Karpas-422 (cell line): ENCODE data around the gene REXO1. TPM values are rescaled to one million over a fixed set of nuclear protein-coding genes. Genes with fewer than 3 reads are reported as not detected.
A peak's percentile ranks its signal among the peaks of the same experiment; 100 is the strongest.

Experiments
- DNase-seq: peaks from one replicate; pipeline ENCODE4 v3.0.0-alpha.2; 2015
- H2AFZ ChIP-seq: fragments of 200-600 bp; sonication (generic); 2 replicates; pipeline ENCODE4 v1.6.1; 2014; ENCODE audit warnings: antibody characterized with exemption, low read length, mixed read lengths
- H3K27ac ChIP-seq: fragments of 200-600 bp; sonication (generic); 2 replicates; pipeline ENCODE4 v1.5.1; 2014; ENCODE audit warnings: mild to moderate bottlenecking, low read length, moderate library complexity
- H3K27me3 ChIP-seq: fragments of 200-600 bp; sonication (generic); 2 replicates; pipeline ENCODE4 v1.6.1; 2014; ENCODE audit warnings: low read length, mixed read lengths
- H3K36me3 ChIP-seq: fragments of 200-600 bp; sonication (generic); 2 replicates; pipeline ENCODE4 v1.6.1; 2014; ENCODE audit warnings: low read length, mixed read lengths; ENCODE audit not compliant: insufficient read depth
- H3K4me1 ChIP-seq: fragments of 200-600 bp; sonication (generic); 2 replicates; pipeline ENCODE4 v1.6.1; 2014; ENCODE audit warnings: mild to moderate bottlenecking, low read length, mixed read lengths
- H3K4me2 ChIP-seq: fragments of 200-600 bp; sonication (generic); 2 replicates; pipeline ENCODE4 v1.6.1; 2014; ENCODE audit warnings: low read length, low read depth, mild to moderate bottlenecking; ENCODE audit not compliant: poor library complexity, severe bottlenecking
- H3K4me3 ChIP-seq: fragments of 200-600 bp; sonication (generic); 2 replicates; pipeline ENCODE4 v1.5.1; 2014; ENCODE audit warnings: mild to moderate bottlenecking, antibody characterized with exemption, low read length, mixed read lengths
- H3K79me2 ChIP-seq: fragments of 200-600 bp; sonication (generic); 2 replicates; pipeline ENCODE4 v1.6.1; 2014; ENCODE audit warnings: mild to moderate bottlenecking, low read length, mixed read lengths
- H3K9ac ChIP-seq: fragments of 200-600 bp; sonication (generic); 2 replicates; pipeline ENCODE4 v1.6.0; 2014; ENCODE audit warnings: low read length
- H3K9me2 ChIP-seq: fragments of 200-600 bp; sonication (generic), shearing (Covaris generic); replicated peaks from 2 replicates; pipeline ENCODE4 v1.6.0; 2014; ENCODE audit warnings: mild to moderate bottlenecking, low read length, moderate library complexity; ENCODE audit not compliant: insufficient read depth
- H3K9me3 ChIP-seq: fragments of 300-700, 200-600 bp; sonication (generic); 2 replicates; pipeline ENCODE4 v1.6.1; 2014; ENCODE audit warnings: low read length, mixed read lengths
- H4K20me1 ChIP-seq: fragments of 200-600 bp; sonication (generic); 2 replicates; pipeline ENCODE4 v1.6.1; 2014; ENCODE audit warnings: mild to moderate bottlenecking, antibody characterized with exemption, low read length, low read depth; ENCODE audit not compliant: insufficient read depth
- total RNA-seq: library from RNA; depleted of rRNA; stranded (reverse); fragments of >200 nt; shearing (Covaris generic); gene quantifications from 2 replicates; pipeline ENCODE4 v1.2.3, GENCODE V29; 2014; ENCODE audit warnings: low replicate concordance

Gene REXO1
- total RNA-seq, 1 experiment from 2014 or later, result 15.7 TPM

- Histone ChIP-seq H3K4me3 (no peak overlapping the region), H3K4me1 (peaks cover 50% of the 10 kb centered on the region), H3K79me2 (peaks cover 65% of the 10 kb centered on the region), H3K9ac (no peak overlapping the region), H3K9me3 (no peaks in the 10 kb centered on the region), H3K9me2 (no peaks in the 10 kb centered on the region), H3K27ac (no peak overlapping the region), H3K4me2 (no peak overlapping the region), H3K27me3 (no peaks in the 10 kb centered on the region), H4K20me1 (peaks cover 44% of the 10 kb centered on the region), H3K36me3 (no peaks in the 10 kb centered on the region; the same call in 1 of the 2 replicates), H2AFZ (no peak overlapping the region)
- DNase-seq, result no peak
Measured at GRCh38 chr19:1850809-1851653, 2.7 kb upstream of the REXO1 start.

- no peak overlapping the region for H2AFZ ChIP-seq
- peaks cover 65% of the 10 kb centered on the region for H3K79me2 ChIP-seq
- H3K4me1 ChIP-seq, result peaks cover 39% of the 10 kb centered on the region
- H3K4me3 ChIP-seq, result no peak overlapping the region
- DNase-seq, result no peak
- H3K9me2 ChIP-seq, result no peaks in the 10 kb centered on the region
- peaks cover 46% of the 10 kb centered on the region for H4K20me1 ChIP-seq
- H3K9ac ChIP-seq, result no peak overlapping the region
- H3K9me3 ChIP-seq, result no peaks in the 10 kb centered on the region
- H3K36me3 ChIP-seq, result peaks cover 3% of the 10 kb centered on the region; the same call in 1 of the 2 replicates
- H3K27me3 ChIP-seq, result no peaks in the 10 kb centered on the region
- H3K27ac ChIP-seq, result no peak overlapping the region
- H3K4me2 ChIP-seq, result no peak overlapping the region
Measured at GRCh38 chr19:1849886-1850398, 1.7 kb upstream of the REXO1 start.

- Histone ChIP-seq H3K27ac (no peak overlapping the region), H3K4me2 (peak overlapping the region; percentile 99), H4K20me1 (peaks cover 45% of the 10 kb centered on the region), H3K9ac (no peak overlapping the region), H3K79me2 (peaks cover 65% of the 10 kb centered on the region), H3K4me3 (peak overlapping the region; percentile 100; the same call in 1 of the 2 replicates), H3K36me3 (peaks cover 3% of the 10 kb centered on the region; the same call in 1 of the 2 replicates), H3K9me2 (no peaks in the 10 kb centered on the region), H3K9me3 (no peaks in the 10 kb centered on the region), H3K27me3 (no peaks in the 10 kb centered on the region), H3K4me1 (peaks cover 31% of the 10 kb centered on the region), H2AFZ (no peak overlapping the region)
- DNase-seq, result no peak
Measured at GRCh38 chr19:1849132-1849474, 820 bp upstream of the REXO1 start.

GRCh38 chr19:1847684-1848398 lies 442 bp downstream of the REXO1 start:
- H3K79me2 ChIP-seq, result peaks cover 68% of the 10 kb centered on the region

GRCh38 chr19:1847348-1847683 lies 967 bp downstream of the REXO1 start:
- Histone ChIP-seq H3K27me3 (no peaks in the 10 kb centered on the region), H3K9ac (peak overlapping the region; percentile 92), H4K20me1 (peaks cover 47% of the 10 kb centered on the region), H3K27ac (peak overlapping the region; percentile 93), H3K36me3 (peaks cover 3% of the 10 kb centered on the region; the same call in 1 of the 2 replicates), H3K4me3 (peak overlapping the region; percentile 100), H3K4me2 (peak overlapping the region; percentile 99), H3K9me3 (no peaks in the 10 kb centered on the region), H3K4me1 (peaks cover 15% of the 10 kb centered on the region), H3K9me2 (no peaks in the 10 kb centered on the region), H3K79me2 (peaks cover 68% of the 10 kb centered on the region), H2AFZ (no peak overlapping the region)
- no peak for DNase-seq

More at GRCh38 chr19:1847684-1848398, 442 bp downstream of the REXO1 start:
- peaks cover 44% of the 10 kb centered on the region for H4K20me1 ChIP-seq
- peaks cover 20% of the 10 kb centered on the region for H3K4me1 ChIP-seq
- no peaks in the 10 kb centered on the region for H3K27me3 ChIP-seq
- peaks cover 3% of the 10 kb centered on the region; the same call in 1 of the 2 replicates for H3K36me3 ChIP-seq
- no peaks in the 10 kb centered on the region for H3K9me3 ChIP-seq
- H3K9ac ChIP-seq, result peak overlapping the region; percentile 92
- peak overlapping the region; percentile 100 for H3K4me3 ChIP-seq
- peak overlapping the region; percentile 99 for H3K4me2 ChIP-seq
- no peaks in the 10 kb centered on the region for H3K9me2 ChIP-seq
- no peak overlapping the region for H2AFZ ChIP-seq
- peak overlapping the region; percentile 93 for H3K27ac ChIP-seq
- peak; percentile 72 for DNase-seq

- H2AFZ ChIP-seq, result no peak overlapping the region
- H3K9me3 ChIP-seq, result no peaks in the 10 kb centered on the region
- peaks cover 71% of the 10 kb centered on the region for H3K79me2 ChIP-seq
- peaks cover 51% of the 10 kb centered on the region for H4K20me1 ChIP-seq
- peaks cover 15% of the 10 kb centered on the region for H3K4me1 ChIP-seq
- H3K4me3 ChIP-seq, result peak overlapping the region; percentile 100
- H3K4me2 ChIP-seq, result peak overlapping the region; percentile 99
- H3K27me3 ChIP-seq, result no peaks in the 10 kb centered on the region
- no peaks in the 10 kb centered on the region for H3K9me2 ChIP-seq
- DNase-seq, result no peak
- peak overlapping the region; percentile 92 for H3K9ac ChIP-seq
- no peak overlapping the region for H3K27ac ChIP-seq
- peaks cover 3% of the 10 kb centered on the region; the same call in 1 of the 2 replicates for H3K36me3 ChIP-seq
Measured at GRCh38 chr19:1846517-1847204, 1.6 kb downstream of the REXO1 start.

- Histone ChIP-seq H3K27me3 (no peaks in the 10 kb centered on the region), H3K4me3 (no peak overlapping the region), H2AFZ (no peak overlapping the region), H3K27ac (no peak overlapping the region), H3K9ac (no peak overlapping the region; the same call in 1 of the 2 replicates), H3K4me1 (peaks cover 15% of the 10 kb centered on the region), H3K36me3 (0 out of 2 replicates have a peak, but pooled peaks cover 3% of the 10 kb centered on the region), H4K20me1 (peaks cover 60% of the 10 kb centered on the region), H3K79me2 (peaks cover 75% of the 10 kb centered on the region), H3K9me2 (no peaks in the 10 kb centered on the region), H3K4me2 (no peak overlapping the region), H3K9me3 (no peaks in the 10 kb centered on the region)
- DNase-seq, result no peak
Measured at GRCh38 chr19:1845642-1846041, 2.6 kb downstream of the REXO1 start.
